GM12878 (cell line): ENCODE data around the gene DCLK2. TPM values are rescaled to one million over a fixed set of nuclear protein-coding genes. Genes with fewer than 3 reads are reported as not detected.

Experiments
- ATAC-seq: fragments of 200-7000 bp; cut with Tn5 transposase; 3 replicates; pipeline ENCODE4 v1.9.1; 2020; ENCODE audit warnings: mild to moderate bottlenecking, moderate library complexity
- BruUV-seq: library from RNA; stranded (reverse); fragments of 400-500 nt; replicated peaks from 2 replicates; lab custom pipeline; 2021; lab: Mats Ljungman, UMichigan
- CTCF ChIA-PET: fragments of 300-600 bp; sonication (Branson Sonifier 250); formaldehyde crosslinking; extraction: SDS; loops from one replicate; lab custom pipeline; 2021; ENCODE audit warnings: inconsistent platforms; lab: Yijun Ruan, JAX
- POLR2A ChIA-PET: fragments of 350-600 bp; formaldehyde crosslinking; extraction: SDS; loops from one replicate; lab custom pipeline; 2021; ENCODE audit warnings: inconsistent platforms; lab: Charles Lee
- RAD21 ChIA-PET: fragments of 300-600 bp; sonication (Branson Sonifier 250); formaldehyde crosslinking; loops from one replicate; lab custom pipeline; 2023; ENCODE audit warnings: antibody characterized with exemption; ENCODE audit not compliant: unreplicated experiment; lab: Charles Lee
- SMC1A ChIA-PET: fragments of 300-600 bp; sonication (Branson Sonifier 250); formaldehyde crosslinking; loops from one replicate; lab custom pipeline; 2023; ENCODE audit not compliant: unreplicated experiment, uncharacterized antibody; lab: Charles Lee
- DNase-seq: peaks from one replicate; pipeline ENCODE4 v3.0.0-alpha.2; 2011; ENCODE audit warnings: low read depth, low spot score
- FAIRE-seq: peaks from 3 replicates; lab custom pipeline; 2011; peaks lifted over from hg19 to GRCh38; lab: Jason Lieb, UNC
- H2AFZ ChIP-seq: 2 replicates; pipeline ENCODE4 v1.6.0; 2011; ENCODE audit warnings: low read depth, low read length, control low read depth; ENCODE audit not compliant: control insufficient read depth
- H3K27ac ChIP-seq: 2 replicates; pipeline ENCODE4 v1.5.1; 2011; ENCODE audit warnings: control low read depth; ENCODE audit not compliant: control insufficient read depth, insufficient read depth
- H3K27me3 ChIP-seq, 2 experiments: replicated peaks in 1 of 2; 2 replicates each; pipeline versions ENCODE4 v1.6.0 to v1.6.1; 2011; ENCODE audit warnings: low read length in 1 of 2; ENCODE audit not compliant: control insufficient read depth in 2 of 2, insufficient read depth in 2 of 2
- H3K36me3 ChIP-seq, 2 experiments: 2 replicates each; pipeline ENCODE4 v1.5.1; 2011; ENCODE audit warnings: low read length in 1 of 2; ENCODE audit not compliant: control insufficient read depth in 2 of 2, insufficient read depth in 2 of 2
- H3K4me1 ChIP-seq: 2 replicates; pipeline ENCODE4 v1.6.1; 2011; ENCODE audit warnings: mild to moderate bottlenecking, low read length, moderate library complexity, mixed read lengths; ENCODE audit not compliant: control insufficient read depth, insufficient read depth
- H3K4me2 ChIP-seq: 2 replicates; pipeline ENCODE4 v1.6.0; 2011; ENCODE audit warnings: control low read depth; ENCODE audit not compliant: control insufficient read depth, insufficient read depth
- H3K4me3 ChIP-seq: fragments of 200-600 bp; sonication (generic); 2 replicates; pipeline ENCODE4 v1.5.1; 2016
- H3K79me2 ChIP-seq: 2 replicates; pipeline ENCODE4 v1.6.0; 2011; ENCODE audit warnings: low read length; ENCODE audit not compliant: control insufficient read depth, insufficient read depth
- H3K9ac ChIP-seq: 2 replicates; pipeline ENCODE4 v1.8.0; 2011; ENCODE audit warnings: low read length, control low read depth, mixed read lengths; ENCODE audit not compliant: control insufficient read depth, insufficient read depth
- H3K9me3 ChIP-seq: replicated peaks from 3 replicates; pipeline ENCODE4 v1.5.1; 2011; ENCODE audit warnings: mild to moderate bottlenecking, low read length; ENCODE audit not compliant: control insufficient read depth, insufficient read depth
- H4K20me1 ChIP-seq: 2 replicates; pipeline ENCODE4 v1.6.0; 2011; ENCODE audit not compliant: control insufficient read depth, insufficient read depth
- ATF3 ChIP-seq: IDR thresholded peaks from 2 replicates; pipeline ENCODE4 v1.6.1; 2011; ENCODE audit warnings: low read depth, mild to moderate bottlenecking, low read length, moderate library complexity, borderline replicate concordance; ENCODE audit errors: extremely low read depth
- BHLHE40 ChIP-seq, 2 experiments: fragments of 450-650 bp in 1 of 2; IDR thresholded peaks; 2 replicates each; pipeline ENCODE4 v1.6.1; 2011 to 2017; ENCODE audit warnings: low read depth in 2 of 2, borderline replicate concordance in 1 of 2, improper control_type of control experiment in 1 of 2, low read length in 1 of 2, mild to moderate bottlenecking in 1 of 2
- IKZF1 ChIP-seq: fragments of 450-650 bp; conservative IDR thresholded peaks from 2 replicates; pipeline ENCODE4 v1.6.1; 2017; ENCODE audit warnings: antibody characterized with exemption, mild to moderate bottlenecking
- KAT2A ChIP-seq: conservative IDR thresholded peaks from 2 replicates; pipeline ENCODE4 v1.6.1; 2011; ENCODE audit warnings: low read depth, low read length; ENCODE audit not compliant: control insufficient read depth
- POLR2A ChIP-seq: IDR thresholded peaks from 2 replicates; pipeline ENCODE4 v1.6.1; 2011; ENCODE audit warnings: low read depth, mild to moderate bottlenecking, low read length
- POLR2AphosphoS5 ChIP-seq: IDR thresholded peaks from 2 replicates; pipeline ENCODE4 v1.6.1; 2011; ENCODE audit warnings: mild to moderate bottlenecking, low read length, inconsistent platforms
- RELB ChIP-seq: fragments of 450-650 bp; IDR thresholded peaks from 2 replicates; pipeline ENCODE4 v1.6.1; 2017; ENCODE audit warnings: low read depth, mild to moderate bottlenecking, moderate library complexity
- RFX5 ChIP-seq: IDR thresholded peaks from 2 replicates; pipeline ENCODE4 v1.6.1; 2011; ENCODE audit warnings: low read depth, low read length, improper control_type of control experiment
- SP1 ChIP-seq: IDR thresholded peaks from one replicate; pipeline ENCODE4 v1.6.1; 2011; ENCODE audit warnings: low read depth, low read length
- ZNF24 ChIP-seq: fragments of 450-650 bp; IDR thresholded peaks from 2 replicates; pipeline ENCODE4 v1.6.1; 2017; ENCODE audit warnings: antibody characterized with exemption, mild to moderate bottlenecking
- ZNF384 ChIP-seq: IDR thresholded peaks from 2 replicates; pipeline ENCODE4 v1.6.1; 2012; ENCODE audit warnings: low read depth, mild to moderate bottlenecking, low read length, improper control_type of control experiment, borderline replicate concordance
- WGBS: methylation state at CpG from one replicate; pipeline ENCODE4 v1.1.6; 2016; ENCODE audit warnings: low lambda C conversion rate; ENCODE audit not compliant: insufficient replicate concordance, insufficient coverage; ENCODE audit errors: missing lambda C conversion rate; 5-methylcytosine and 5-hydroxymethylcytosine counted together
- in situ Hi-C: fragments of 300-500 bp; cut with MboI; formaldehyde crosslinking; loops from 9 replicates; pipeline ENCODE4 v1.14.3; 2018; ENCODE audit warnings: mixed read lengths
- intact Hi-C: fragments of 100-400 bp; cut with micrococcal nuclease; formaldehyde crosslinking; loops from one replicate; pipeline ENCODE4 v1.14.2; 2022; ENCODE audit not compliant: unreplicated experiment
- polyA plus RNA-seq, 11 experiments: library from polyadenylated mRNA; depleted of rRNA in 4 of 11; unstranded in 6 of 11; stranded (reverse) in 5 of 11; fragments of >200 nt; fragmentation: Nextera tagmentation in 4 of 11; fragmentation: Illumina TruSeq in 1 of 11; extraction: Ambion mirVana in 4 of 11; extraction: Trizol in 1 of 11; gene quantifications; 1 replicate in 1 of 11; 2 replicates in 10 of 11; pipeline versions ENCODE4 v1.2.1 to v1.2.3, GENCODE V29; 2011 to 2016; ENCODE audit warnings: inconsistent platforms in 2 of 11, missing spikeins in 2 of 11, low read depth in 1 of 11
- total RNA-seq, 4 experiments: library from RNA; depleted of rRNA in 3 of 4; stranded (reverse); fragments of >200 nt in 3 of 4; fragmentation: Illumina TruSeq in 1 of 4; extraction: Trizol in 1 of 4; gene quantifications; 2 replicates each; pipeline versions ENCODE4 v1.2.1 to v1.2.3, GENCODE V29; 2013 to 2021

The DCLK2 gene
- total and polyA plus RNA-seq, 10 of the 15 experiments (the other 5 are each of a cell fraction or from before 2014, with no cell fraction given) = not detected

DNA sequence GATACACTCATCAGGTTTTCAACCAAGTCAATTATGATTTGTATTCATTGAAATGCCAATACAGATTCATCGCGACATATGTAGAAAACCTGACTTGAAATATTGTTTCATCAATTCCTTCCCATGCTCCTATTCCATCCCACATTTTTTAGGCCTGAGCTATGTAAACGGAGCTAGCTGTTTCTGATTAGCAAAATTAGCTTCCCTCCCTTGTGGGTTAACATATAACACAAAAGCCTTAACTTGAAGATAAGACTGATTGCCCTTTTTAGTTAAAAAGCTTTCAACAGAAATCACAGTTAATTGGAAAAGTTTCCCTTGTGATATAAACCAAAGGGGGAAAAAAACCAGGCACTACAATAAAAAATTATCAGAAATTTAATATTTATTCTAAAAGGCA lies 32.8 kb upstream of the DCLK2 start:
- Histone ChIP-seq H4K20me1 (no peaks in the 10 kb centered on the region), H3K79me2 (no peaks in the 10 kb centered on the region), H3K36me3 (no peaks in the 10 kb centered on the region), H3K27me3 (no peaks in the 10 kb centered on the region; a peak in 1 of 4 replicates), H2AFZ (no peak overlapping the region), H3K4me3 (no peak overlapping the region), H3K27ac (no peak overlapping the region), H3K9ac (no peak overlapping the region), H3K4me1 (no peaks in the 10 kb centered on the region), H3K9me3 (no peaks in the 10 kb centered on the region), H3K4me2 (no peak overlapping the region)
- BruUV-seq = no TSS peak
- intact Hi-C loops = no loop called here
- POLR2A ChIA-PET = no interaction called here
- FAIRE-seq = no peak
- 68% methylated on average over 3 of the region's 3 CpGs for WGBS
- SMC1A ChIA-PET = no interaction called here
- TF ChIP-seq ZNF24 (no peak), SP1 (no peak), RELB (no peak), KAT2A (no peak), ATF3 (no peak), POLR2A (no peak), RFX5 (no peak), POLR2AphosphoS5 (no peak), ZNF384 (no peak), IKZF1 (no peak), BHLHE40 (IDR thresholded peaks at IDR 0.05; ENCODE audit: borderline replicate concordance in 1 of 2, low read depth in 2 of 2, low read length in 1 of 2) (no peak)
- RAD21 ChIA-PET = no interaction called here
- CTCF ChIA-PET = no interaction called here
- DNase-seq = no peak
- in situ Hi-C loops = no loop called here
- no peak for ATAC-seq
